Heart left ventricle (tissue), 16 donors: ENCODE measurements around the gene MCAM. TPM values are rescaled to one million over a fixed set of nuclear protein-coding genes. Genes with fewer than 3 reads are reported as not detected.

Source experiments
- ATAC-seq, 4 donors: fragments of 200-7000 bp; cut with Tn5 transposase; one replicate each; pipeline ENCODE4 v1.9.1; 2020 to 2022; ENCODE audit warnings: moderate library complexity in 4 of 4, mild to moderate bottlenecking in 3 of 4, moderate number of reproducible peaks in 1 of 4
- DNase-seq, 5 donors: peaks; one replicate each; pipeline ENCODE4 v3.0.0-alpha.2; 2020
- H3K27ac ChIP-seq, 12 donors: fragments of 200-600 bp; sonication (generic) in 4 of 12; one replicate each; pipeline versions ENCODE4 v1.5.0 to v1.8.0; 2016 to 2022; ENCODE audit warnings: mild to moderate bottlenecking in 2 of 12
- H3K27me3 ChIP-seq, 9 donors: fragments of 200-600 bp; sonication (generic) in 2 of 9; one replicate each; pipeline versions ENCODE4 v1.5.1 to v1.8.0; 2016 to 2022; ENCODE audit warnings: mild to moderate bottlenecking in 3 of 9
- H3K36me3 ChIP-seq, 9 donors: fragments of 200-600 bp; sonication (generic) in 2 of 9; one replicate each; pipeline versions ENCODE4 v1.5.0 to v1.8.0; 2018 to 2022; ENCODE audit warnings: mild to moderate bottlenecking in 2 of 9
- H3K4me1 ChIP-seq, 12 donors: fragments of 200-600 bp; sonication (generic) in 4 of 12; one replicate each; pipeline versions ENCODE4 v1.5.0 to v1.8.0; 2016 to 2022; ENCODE audit warnings: mild to moderate bottlenecking in 3 of 12
- H3K4me3 ChIP-seq, 12 donors: fragments of 200-600 bp; sonication (generic) in 4 of 12; one replicate each; pipeline versions ENCODE4 v1.5.0 to v1.8.0; 2017 to 2022; ENCODE audit warnings: mild to moderate bottlenecking in 9 of 12, moderate library complexity in 4 of 12
- H3K9me3 ChIP-seq, 12 donors: fragments of 200-600 bp; sonication (generic) in 4 of 12; one replicate each; pipeline versions ENCODE4 v1.5.0 to v1.8.0; 2016 to 2022; ENCODE audit warnings: mild to moderate bottlenecking in 1 of 12
- CTCF ChIP-seq, 12 donors: fragments of 200-600 bp; sonication (generic) in 4 of 12; IDR thresholded peaks; one replicate each; pipeline versions ENCODE4 v1.5.0 to v1.8.0; 2018 to 2022; ENCODE audit warnings: antibody characterized with exemption in 12 of 12, mild to moderate bottlenecking in 5 of 12
- POLR2A ChIP-seq, 2 donors: fragments of 450-650 bp; IDR thresholded peaks; one replicate each; pipeline ENCODE4 v1.6.1; 2017; ENCODE audit warnings: antibody characterized with exemption in 2 of 2, mild to moderate bottlenecking in 2 of 2, moderate library complexity in 2 of 2
- WGBS, 4 donors: extraction: QIAGEN DNeasy Blood & Tissue Kit in 2 of 4; methylation state at CpG; one replicate each; pipeline versions ENCODE4 v1.1.5 to v1.1.7; 2013 to 2018; 5-methylcytosine and 5-hydroxymethylcytosine counted together
- intact Hi-C, 10 donors: fragments of 100-400 bp; cut with DNase I; formaldehyde crosslinking; loops; one replicate each; pipeline versions ENCODE4 v1.11.1 to v1.14.2; 2022
- polyA plus RNA-seq, 2 donors: library from polyadenylated mRNA; stranded (reverse); fragments of 200-250 nt; gene quantifications; one replicate each; pipeline ENCODE4 v1.2.3, GENCODE V29; 2013
- total RNA-seq, 9 donors: library from RNA; depleted of rRNA in 2 of 9; stranded (reverse); fragments of >200 nt in 2 of 9; fragmentation: NEBNext Ultra II Directional in 3 of 9; extraction: Animal tissue kit (Norgen Biotek cat#: 25700) in 3 of 9; gene quantifications; one replicate each; pipeline versions ENCODE4 v1.1.0 to v1.2.4, GENCODE V29; 2016 to 2023
- donor health status: ischemic (EF 13 %, LVEDD 7.1; RV severe dilation, severe dysfunction).
- donor health status: healthy with polysubstance abuse.
- donor health status: DM: no; HTN: yes; CAD: no.
- donor health status: DM: no; HTN: no; CAD: no.
- donor health status: ischemic (EF 25% LVEDD 6.9; RV normal size, moderate dysfunction).
- donor health status: ischemic (EF 25% LVEDD 5.7; RV mildly dilated, moderate dysfunction).
- donor health status: healthy.
- donor health status: DM: yes; HTN: yes; CAD: no.
- donor health status: ischemic (EF 35%, LVEDD 5.7; RV mildly dilated, moderate dysfunction).
- donor health status: nonischemic (EF 11% LVEDD 7.7; RV severe dilation, severe dysfunction).
- donor health status: DM: yes; HTN: yes; CAD: no.
- donor health status: PGD.
- donor health status: ischemic (EF 29% LVEDD 5.4; RV normal size, mild dysfunction).
- donor health status: nonischemic (EF 23%, LVEDD 6.1; RV moderate dilation, normal function).

Gene MCAM
- total and polyA plus RNA-seq, 11 donors: 31.9 to 380 (median 108) TPM

GRCh38 chr11:119322360-119322739 lies 5.4 kb upstream of the MCAM start:
- ATAC-seq: no peak
- 37 to 53% (median 45%) methylated on average over 6 of the region's 6 CpGs for whole genome bisulfite sequencing, 4 donors

DNA sequence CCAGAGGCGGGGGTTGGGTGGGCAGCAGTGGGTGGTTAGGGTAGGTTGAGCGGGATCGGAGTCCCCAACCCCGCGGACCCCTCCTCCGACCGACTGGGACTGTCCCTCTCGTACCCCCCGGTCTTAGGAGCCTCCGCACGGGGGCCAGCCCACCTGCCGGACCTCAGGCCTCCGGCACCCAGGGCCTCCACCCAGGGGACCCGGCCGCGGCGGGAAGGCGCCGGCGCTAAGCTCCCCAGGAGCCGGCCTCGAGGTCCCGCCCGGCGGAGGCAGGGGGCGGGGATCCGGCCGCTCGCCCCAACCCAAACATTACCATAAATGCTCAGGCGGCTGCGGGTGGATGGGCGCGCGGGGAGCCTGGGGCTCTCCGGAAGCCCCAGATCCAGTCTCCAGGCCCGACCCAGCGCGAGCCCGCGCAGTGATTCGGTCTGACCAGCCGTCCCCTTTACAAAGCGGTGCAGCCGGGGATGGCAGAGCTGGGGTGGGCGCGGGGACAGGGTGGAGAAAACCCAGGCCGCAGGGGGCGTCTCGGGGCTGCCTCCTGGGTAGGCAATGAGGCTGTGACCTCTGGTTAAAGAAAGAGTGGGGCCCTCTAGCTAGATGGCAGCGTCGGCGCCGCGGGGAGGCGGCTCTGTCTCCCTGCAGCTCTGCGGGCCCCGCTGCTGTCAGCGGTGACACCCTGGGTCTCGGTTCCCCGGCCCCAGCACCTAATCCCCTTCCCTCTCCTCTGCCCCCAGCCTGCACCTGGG lies 4.0 kb upstream of the MCAM start:
- WGBS, 4 donors: 7 to 14% (median 10%) methylated on average over 27 to 60 of the region's 60 CpGs
- Histone ChIP-seq H3K4me1 (peaks cover 0 to 74% (median 52%) of the 10 kb centered on the region in 12 donors), H3K27me3 (peaks cover 0 to 29% (median 0%) of the 10 kb centered on the region in 9 donors), H3K27ac (peak overlapping the region; percentile 85 to 99 (median 92)), H3K4me3 (peak overlapping the region; percentile 8 to 68 (median 57)), H3K36me3 (no peaks in the 10 kb centered on the region), H3K9me3 (no peaks in the 10 kb centered on the region)
- intact Hi-C loops: loop anchor here in 7 of 10 donors (5.0 to 10.0 kb wide), 3 partner anchors 114 to 119 kb away; partner anchors contain the start of gene CBL (in 6 of the 7)
- ATAC-seq: peak in 3 of 4 donors; percentile 40 to 48 (median 41)
- DNase-seq: peak; percentile 77 to 87 (median 82)
- TF ChIP-seq POLR2A (IDR thresholded peaks at IDR 0.05) (peak in 1 of 2 donors; percentile 54), CTCF (IDR thresholded peaks at IDR 0.05) (no peak)

More at GRCh38 chr11:119322360-119322739, 5.4 kb upstream of the MCAM start:
- Histone ChIP-seq H3K27me3 (peaks cover 0 to 16% (median 0%) of the 10 kb centered on the region in 9 donors), H3K4me3 (peak overlapping the region in 7 of 12 donors; percentile 40 to 68 (median 63)), H3K27ac (peak overlapping the region; percentile 85 to 99 (median 92)), H3K9me3 (no peaks in the 10 kb centered on the region), H3K36me3 (no peaks in the 10 kb centered on the region), H3K4me1 (peaks cover 0 to 65% (median 49%) of the 10 kb centered on the region in 12 donors)
- DNase-seq: no peak
- TF ChIP-seq CTCF (IDR thresholded peaks at IDR 0.05) (peak in 4 of 12 donors; percentile 6 to 18 (median 10)), POLR2A (IDR thresholded peaks at IDR 0.05) (no peak)
- intact Hi-C loops: loop anchor here in 9 of 10 donors (2.0 to 10.0 kb wide), 4 partner anchors 115 to 120 kb away; partner anchors contain the start of gene CBL (in 8 of the 9)

DNA sequence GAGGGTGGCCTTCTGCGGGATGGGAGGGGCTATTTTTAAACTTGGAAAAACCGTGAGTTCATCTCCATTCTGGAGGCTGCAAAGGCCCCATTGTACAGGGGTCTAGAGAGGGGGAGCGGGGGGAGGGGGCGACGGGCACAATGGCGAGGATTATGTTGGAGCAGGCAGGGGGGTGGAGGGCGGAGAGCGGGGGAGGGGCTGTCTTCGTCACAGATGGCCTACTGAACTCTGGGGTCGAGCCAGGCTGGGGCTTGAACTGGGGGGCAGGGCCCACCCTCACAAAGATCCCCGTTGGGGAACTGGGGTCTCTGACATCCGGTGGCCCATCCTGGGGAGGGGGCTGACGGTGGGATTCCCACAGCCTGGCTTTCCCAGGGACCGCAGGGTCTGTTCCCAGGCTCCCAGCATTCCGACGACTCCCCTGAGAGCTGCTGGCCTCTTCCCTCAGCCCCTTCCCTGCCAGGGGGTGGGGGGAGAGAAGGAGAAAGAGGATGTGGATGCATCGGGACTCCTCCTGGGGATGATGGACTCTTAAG lies 3.4 kb upstream of the MCAM start:
- intact Hi-C loops: loop anchor here in 7 of 10 donors (5.0 to 10.0 kb wide), 3 partner anchors 113 to 118 kb away; partner anchors contain the start of gene CBL (in 6 of the 7)
- Histone ChIP-seq H3K27ac (peak overlapping the region; percentile 85 to 99 (median 92)), H3K9me3 (no peaks in the 10 kb centered on the region), H3K4me1 (peaks cover 0 to 80% (median 56%) of the 10 kb centered on the region in 12 donors), H3K4me3 (peak overlapping the region in 11 of 12 donors; percentile 27 to 68 (median 58)), H3K27me3 (peaks cover 0 to 35% (median 0%) of the 10 kb centered on the region in 9 donors), H3K36me3 (no peaks in the 10 kb centered on the region)
- ATAC-seq (peak in 1 of 4 donors; percentile 1), DNase-seq (peak; percentile 69 to 73 (median 71))
- 37 to 53% (median 45%) methylated on average over 14 to 17 of the region's 17 CpGs for WGBS, 4 donors
- TF ChIP-seq POLR2A (IDR thresholded peaks at IDR 0.05) (no peak), CTCF (IDR thresholded peaks at IDR 0.05) (no peak)
